PC-9 (cell line): ENCODE data around the gene SUMF1.

Source experiments
- EZH2 ChIP-seq: fragments of 200-600 bp; sonication (generic); IDR thresholded peaks from 2 replicates; pipeline ENCODE4 v1.8.0; 2017; ENCODE audit warnings: antibody characterized with exemption, low read depth
- TF ChIP-seq, protein P1 (sequence below): fragments of 200-600 bp; sonication (generic); conservative IDR thresholded peaks from 2 replicates; pipeline ENCODE4 v1.6.1; 2017; ENCODE audit warnings: mixed run types, antibody characterized with exemption, mild to moderate bottlenecking, moderate library complexity

GRCh38 chr3:4478261-4478660, 11.2 kb upstream of the SUMF1 start:
- TF ChIP-seq, protein P1, sequence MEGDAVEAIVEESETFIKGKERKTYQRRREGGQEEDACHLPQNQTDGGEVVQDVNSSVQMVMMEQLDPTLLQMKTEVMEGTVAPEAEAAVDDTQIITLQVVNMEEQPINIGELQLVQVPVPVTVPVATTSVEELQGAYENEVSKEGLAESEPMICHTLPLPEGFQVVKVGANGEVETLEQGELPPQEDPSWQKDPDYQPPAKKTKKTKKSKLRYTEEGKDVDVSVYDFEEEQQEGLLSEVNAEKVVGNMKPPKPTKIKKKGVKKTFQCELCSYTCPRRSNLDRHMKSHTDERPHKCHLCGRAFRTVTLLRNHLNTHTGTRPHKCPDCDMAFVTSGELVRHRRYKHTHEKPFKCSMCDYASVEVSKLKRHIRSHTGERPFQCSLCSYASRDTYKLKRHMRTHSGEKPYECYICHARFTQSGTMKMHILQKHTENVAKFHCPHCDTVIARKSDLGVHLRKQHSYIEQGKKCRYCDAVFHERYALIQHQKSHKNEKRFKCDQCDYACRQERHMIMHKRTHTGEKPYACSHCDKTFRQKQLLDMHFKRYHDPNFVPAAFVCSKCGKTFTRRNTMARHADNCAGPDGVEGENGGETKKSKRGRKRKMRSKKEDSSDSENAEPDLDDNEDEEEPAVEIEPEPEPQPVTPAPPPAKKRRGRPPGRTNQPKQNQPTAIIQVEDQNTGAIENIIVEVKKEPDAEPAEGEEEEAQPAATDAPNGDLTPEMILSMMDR: no peak
- no peak for TF ChIP-seq EZH2
